Activated CD8-positive, alpha-beta memory T cell treated with anti-CD3 and anti-CD28 coated beads, Interleukin-2, amount 50 U/mL, for 1 hour (primary cell): ENCODE results near the gene VIPR2.
"Not testable (repeated sequence)": the region's sequence is repeated elsewhere in the genome, so short reads cannot be mapped to it uniquely, and the experiment has no call there.

ENCODE experiments used
- DNase-seq: peaks from one replicate; pipeline ENCODE4 v3.0.0-alpha.2; 2020; ENCODE audit errors: extremely low read depth

VIPR2 gene

GRCh38 chr7:159010937-159011721 lies 133.5 kb downstream of the VIPR2 start:
- DNase-seq, result no peak

- no peak for DNase-seq
These were observed 134.3 kb downstream of the VIPR2 start for GRCh38 chr7:159010411-159010810.

GRCh38 chr7:159009951-159010350 lies 134.7 kb downstream of the VIPR2 start:
- DNase-seq, result no peak

- no peak for DNase-seq
These were observed 136.2 kb downstream of the VIPR2 start for GRCh38 chr7:159008417-159008816.

- no peak for DNase-seq
These were observed 136.7 kb downstream of the VIPR2 start for GRCh38 chr7:159007996-159008389.

- DNase-seq, result no peak
These were observed 137.2 kb downstream of the VIPR2 start for GRCh38 chr7:159007364-159007995.

GRCh38 chr7:159006610-159007130 lies 138.0 kb downstream of the VIPR2 start:
- DNase-seq, result no peak

GRCh38 chr7:159006022-159006609 lies 138.6 kb downstream of the VIPR2 start:
- DNase-seq, result not testable (repeated sequence)

- DNase-seq, result no peak
These were observed 139.0 kb downstream of the VIPR2 start for GRCh38 chr7:159005618-159006017.

GRCh38 chr7:159004411-159004810 lies 140.3 kb downstream of the VIPR2 start:
- DNase-seq, result no peak

- DNase-seq, result no peak
These were observed 142.9 kb downstream of the VIPR2 start for GRCh38 chr7:159001811-159002210.

- DNase-seq, result no peak
These were observed 143.7 kb downstream of the VIPR2 start for GRCh38 chr7:159000859-159001435.

GRCh38 chr7:159000070-159000469 lies 144.6 kb downstream of the VIPR2 start:
- DNase-seq, result no peak

GRCh38 chr7:158999496-158999895 lies 145.2 kb downstream of the VIPR2 start:
- no peak for DNase-seq

GRCh38 chr7:158998261-158998660 lies 146.4 kb downstream of the VIPR2 start:
- DNase-seq, result not testable (repeated sequence)

GRCh38 chr7:158997471-158997870 lies 147.2 kb downstream of the VIPR2 start:
- DNase-seq, result no peak

GRCh38 chr7:158997110-158997453 lies 147.6 kb downstream of the VIPR2 start:
- DNase-seq, result no peak

GRCh38 chr7:158996214-158997109 lies 148.2 kb downstream of the VIPR2 start:
- no peak for DNase-seq

GRCh38 chr7:158995514-158995913 lies 149.2 kb downstream of the VIPR2 start:
- DNase-seq, result no peak

- DNase-seq, result no peak
These were observed 150.0 kb downstream of the VIPR2 start for GRCh38 chr7:158994687-158995086.

- no peak for DNase-seq
These were observed 151.1 kb downstream of the VIPR2 start for GRCh38 chr7:158993591-158993990.
